Fibroblast of villous mesenchyme (primary cell): ENCODE measurements around the gene KIAA1958. TPM values are rescaled to one million over a fixed set of nuclear protein-coding genes. Genes with fewer than 3 reads are reported as not detected.
A peak's percentile ranks its signal among the peaks of the same experiment; 100 is the strongest.

Experiments used
- DNase-seq: peaks from one replicate; pipeline ENCODE4 v3.0.0-alpha.2; 2010; ENCODE audit warnings: low read depth
- H3K4me3 ChIP-seq: 2 replicates; pipeline ENCODE4 v1.5.1; 2011; ENCODE audit warnings: low read depth, mild to moderate bottlenecking, low read length
- total RNA-seq: library from RNA; depleted of rRNA; stranded (reverse); fragments of >200 nt; gene quantifications from 2 replicates; pipeline ENCODE4 v1.2.3, GENCODE V29; 2012
- TF ChIP-seq, protein P1 (sequence below): IDR thresholded peaks from 2 replicates; pipeline ENCODE4 v1.5.1; 2012; ENCODE audit warnings: low read depth, mild to moderate bottlenecking, low read length; ENCODE audit not compliant: insufficient read depth

The KIAA1958 gene
- total RNA-seq, 1 donor, result 1.7 TPM

- no peak for DNase-seq
- no peak overlapping the region for H3K4me3 ChIP-seq
- TF ChIP-seq, protein P1, sequence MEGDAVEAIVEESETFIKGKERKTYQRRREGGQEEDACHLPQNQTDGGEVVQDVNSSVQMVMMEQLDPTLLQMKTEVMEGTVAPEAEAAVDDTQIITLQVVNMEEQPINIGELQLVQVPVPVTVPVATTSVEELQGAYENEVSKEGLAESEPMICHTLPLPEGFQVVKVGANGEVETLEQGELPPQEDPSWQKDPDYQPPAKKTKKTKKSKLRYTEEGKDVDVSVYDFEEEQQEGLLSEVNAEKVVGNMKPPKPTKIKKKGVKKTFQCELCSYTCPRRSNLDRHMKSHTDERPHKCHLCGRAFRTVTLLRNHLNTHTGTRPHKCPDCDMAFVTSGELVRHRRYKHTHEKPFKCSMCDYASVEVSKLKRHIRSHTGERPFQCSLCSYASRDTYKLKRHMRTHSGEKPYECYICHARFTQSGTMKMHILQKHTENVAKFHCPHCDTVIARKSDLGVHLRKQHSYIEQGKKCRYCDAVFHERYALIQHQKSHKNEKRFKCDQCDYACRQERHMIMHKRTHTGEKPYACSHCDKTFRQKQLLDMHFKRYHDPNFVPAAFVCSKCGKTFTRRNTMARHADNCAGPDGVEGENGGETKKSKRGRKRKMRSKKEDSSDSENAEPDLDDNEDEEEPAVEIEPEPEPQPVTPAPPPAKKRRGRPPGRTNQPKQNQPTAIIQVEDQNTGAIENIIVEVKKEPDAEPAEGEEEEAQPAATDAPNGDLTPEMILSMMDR, result no peak
These were observed 56.1 kb downstream of the KIAA1958 start for GRCh38 chr9:112542593-112543292.

GRCh38 chr9:112544477-112544876, 57.9 kb downstream of the KIAA1958 start:
- TF ChIP-seq, protein P1, result no peak
- no peak for DNase-seq

DNA sequence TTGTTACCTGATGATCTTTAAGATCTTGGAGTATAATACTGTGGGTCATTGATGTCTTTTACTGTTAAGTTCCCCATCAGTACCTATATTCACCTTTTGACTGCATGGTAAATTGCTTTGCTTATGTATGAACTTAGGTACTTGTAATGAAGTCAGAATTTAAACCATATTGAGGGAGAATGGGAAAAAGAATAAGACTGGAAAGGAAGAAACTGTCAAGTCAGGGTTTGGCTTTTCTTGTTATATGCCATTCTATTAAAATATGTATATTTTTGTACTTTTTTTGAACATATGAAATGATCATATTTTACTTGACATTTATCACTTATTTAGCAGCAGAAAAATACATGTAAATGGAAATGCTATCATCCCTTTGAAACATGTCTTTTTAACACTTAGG, 58.6 kb downstream of the KIAA1958 start:
- DNase-seq, result no peak
- TF ChIP-seq, protein P1, result no peak
- no peak overlapping the region for H3K4me3 ChIP-seq

More at GRCh38 chr9:112544477-112544876, 57.9 kb downstream of the KIAA1958 start:
- H3K4me3 ChIP-seq, result no peak overlapping the region

DNA sequence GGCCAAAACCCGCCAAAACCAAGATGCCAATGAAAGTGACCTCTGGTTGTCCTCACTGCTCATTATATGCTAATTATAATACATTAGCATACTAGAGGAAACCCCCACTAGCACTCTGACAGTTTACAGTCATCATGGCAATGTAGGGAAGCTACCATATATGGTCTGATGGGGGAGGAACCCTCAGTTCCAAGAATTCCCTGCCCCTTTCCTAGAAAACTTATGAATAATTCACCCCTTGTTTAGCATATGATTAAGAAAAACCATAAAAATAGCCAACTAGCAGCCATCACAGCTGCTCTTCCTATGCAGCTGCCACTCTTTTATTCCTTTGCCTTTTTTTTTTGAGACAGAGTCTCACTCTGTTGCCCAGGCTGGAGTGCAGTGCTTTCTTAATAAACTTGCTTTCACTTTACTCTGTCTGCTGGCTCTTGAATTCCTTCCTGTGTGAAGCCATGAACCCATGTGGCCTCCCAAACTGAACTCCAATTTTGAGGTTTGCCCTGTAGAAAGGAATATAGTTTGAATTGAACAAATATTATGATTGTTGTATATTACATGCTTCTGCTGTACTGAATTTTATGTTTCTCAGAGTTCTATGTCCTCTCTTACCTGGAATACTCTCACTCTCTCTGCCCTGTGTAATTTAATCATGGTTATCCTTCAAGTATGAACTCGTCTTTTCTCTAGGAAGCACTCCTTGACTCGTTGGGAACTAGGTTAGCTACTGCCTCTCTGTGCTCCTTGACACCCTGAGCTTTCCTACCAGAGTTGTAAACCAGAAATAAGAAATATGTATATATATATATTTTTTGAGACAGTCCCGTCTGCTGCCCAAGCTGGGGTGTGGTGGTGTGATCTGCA, 59.8 kb downstream of the KIAA1958 start:
- TF ChIP-seq, protein P1, result no peak
- no peak overlapping the region for H3K4me3 ChIP-seq
- DNase-seq, result no peak

GRCh38 chr9:112548051-112548440, 61.4 kb downstream of the KIAA1958 start:
- no peak for DNase-seq
- TF ChIP-seq, protein P1, result no peak
- no peak overlapping the region for H3K4me3 ChIP-seq

- TF ChIP-seq, protein P1, result no peak
- no peak overlapping the region for H3K4me3 ChIP-seq
- DNase-seq, result peak; percentile 57
These were observed 62.4 kb downstream of the KIAA1958 start for GRCh38 chr9:112548836-112549595.
